ENCODE results near the gene FBXO47. TPM values are rescaled to one million over a fixed set of nuclear protein-coding genes. Genes with fewer than 3 reads are reported as not detected.

FBXO47 gene
- total RNA-seq, 3 donors from 2014 or later, result 0.08 TPM; not detected in 2

GRCh38 chr17:38910325-38910724, 56.9 kb downstream of the FBXO47 start:
- Mint-ChIP-seq H3K36me3 (ENCODE audit: insufficient read depth) (peaks cover 15% of the 10 kb centered on the region), H3K4me3 (no peak overlapping the region), H3K27me3 (ENCODE audit: low read depth) (no peaks in the 10 kb centered on the region), H3K9me3 (no peaks in the 10 kb centered on the region), H3K4me1 (ENCODE audit: low read depth) (peaks cover 19% of the 10 kb centered on the region)
- DNase-seq (no peak), ATAC-seq (no peak)

GRCh38 chr17:38908676-38909181, 58.5 kb downstream of the FBXO47 start:
- DNase-seq, result no peak

GRCh38 chr17:38907930-38908675, 59.1 kb downstream of the FBXO47 start:
- H3K4me3 Mint-ChIP-seq, result no peak overlapping the region

More at GRCh38 chr17:38908676-38909181, 58.5 kb downstream of the FBXO47 start:
- peaks cover 21% of the 10 kb centered on the region for H3K4me1 Mint-ChIP-seq (ENCODE audit: low read depth)
- H3K36me3 Mint-ChIP-seq (ENCODE audit: insufficient read depth), result peaks cover 16% of the 10 kb centered on the region
- peak in 1 of 2 donors; percentile 27 for ATAC-seq
- no peak overlapping the region for H3K4me3 Mint-ChIP-seq
- H3K27me3 Mint-ChIP-seq (ENCODE audit: low read depth), result no peaks in the 10 kb centered on the region
- no peaks in the 10 kb centered on the region for H3K9me3 Mint-ChIP-seq

GRCh38 chr17:38906460-38907228, 60.6 kb downstream of the FBXO47 start:
- no peak overlapping the region for H3K4me3 Mint-ChIP-seq
- ATAC-seq, result no peak
- no peaks in the 10 kb centered on the region for H3K27me3 Mint-ChIP-seq (ENCODE audit: low read depth)

More at GRCh38 chr17:38907930-38908675, 59.1 kb downstream of the FBXO47 start:
- DNase-seq, result no peak
- peaks cover 25% of the 10 kb centered on the region for H3K4me1 Mint-ChIP-seq (ENCODE audit: low read depth)
- H3K27me3 Mint-ChIP-seq (ENCODE audit: low read depth), result no peaks in the 10 kb centered on the region
- no peak for ATAC-seq
- H3K36me3 Mint-ChIP-seq (ENCODE audit: insufficient read depth), result peaks cover 20% of the 10 kb centered on the region
- no peaks in the 10 kb centered on the region for H3K9me3 Mint-ChIP-seq

GRCh38 chr17:38905375-38905774, 61.8 kb downstream of the FBXO47 start:
- H3K27me3 Mint-ChIP-seq (ENCODE audit: low read depth), result no peaks in the 10 kb centered on the region
- H3K36me3 Mint-ChIP-seq (ENCODE audit: insufficient read depth), result peaks cover 20% of the 10 kb centered on the region
- H3K4me1 Mint-ChIP-seq (ENCODE audit: low read depth), result peaks cover 40% of the 10 kb centered on the region
- ATAC-seq (no peak), DNase-seq (no peak)
- no peaks in the 10 kb centered on the region for H3K9me3 Mint-ChIP-seq
- no peak overlapping the region for H3K4me3 Mint-ChIP-seq

More at GRCh38 chr17:38906460-38907228, 60.6 kb downstream of the FBXO47 start:
- Mint-ChIP-seq H3K9me3 (no peaks in the 10 kb centered on the region), H3K36me3 (ENCODE audit: insufficient read depth) (peaks cover 22% of the 10 kb centered on the region), H3K4me1 (ENCODE audit: low read depth) (peaks cover 29% of the 10 kb centered on the region)
- DNase-seq, result no peak

- no peak for DNase-seq
- Mint-ChIP-seq H3K9me3 (no peaks in the 10 kb centered on the region), H3K4me1 (ENCODE audit: low read depth) (peaks cover 39% of the 10 kb centered on the region), H3K36me3 (ENCODE audit: insufficient read depth) (peaks cover 19% of the 10 kb centered on the region), H3K4me3 (no peak overlapping the region), H3K27me3 (ENCODE audit: low read depth) (no peaks in the 10 kb centered on the region)
- ATAC-seq, result no peak
Observed at GRCh38 chr17:38904892-38905291, 62.3 kb downstream of the FBXO47 start.

GRCh38 chr17:38903404-38903803, 63.8 kb downstream of the FBXO47 start:
- Mint-ChIP-seq H3K4me1 (ENCODE audit: low read depth) (peaks cover 53% of the 10 kb centered on the region), H3K9me3 (no peaks in the 10 kb centered on the region), H3K4me3 (no peak overlapping the region), H3K27me3 (ENCODE audit: low read depth) (no peaks in the 10 kb centered on the region), H3K36me3 (ENCODE audit: insufficient read depth) (peaks cover 18% of the 10 kb centered on the region)
- no peak for DNase-seq
- ATAC-seq, result no peak

GRCh38 chr17:38900978-38901656, 66.1 kb downstream of the FBXO47 start:
- no peak overlapping the region for H3K4me3 Mint-ChIP-seq
- DNase-seq (no peak), ATAC-seq (no peak)
- no peaks in the 10 kb centered on the region for H3K27me3 Mint-ChIP-seq (ENCODE audit: low read depth)
- peaks cover 64% of the 10 kb centered on the region for H3K4me1 Mint-ChIP-seq (ENCODE audit: low read depth)
- H3K36me3 Mint-ChIP-seq (ENCODE audit: insufficient read depth), result peaks cover 18% of the 10 kb centered on the region
- no peaks in the 10 kb centered on the region for H3K9me3 Mint-ChIP-seq

- Mint-ChIP-seq H3K4me1 (ENCODE audit: low read depth) (peaks cover 64% of the 10 kb centered on the region), H3K36me3 (ENCODE audit: insufficient read depth) (peaks cover 11% of the 10 kb centered on the region), H3K4me3 (peak overlapping the region; percentile 75), H3K9me3 (no peaks in the 10 kb centered on the region), H3K27me3 (ENCODE audit: low read depth) (no peaks in the 10 kb centered on the region)
- ATAC-seq (no peak), DNase-seq (no peak)
Observed at GRCh38 chr17:38899421-38899820, 67.8 kb downstream of the FBXO47 start.

- Mint-ChIP-seq H3K4me3 (peak overlapping the region; percentile 75), H3K4me1 (ENCODE audit: low read depth) (peaks cover 68% of the 10 kb centered on the region), H3K27me3 (ENCODE audit: low read depth) (no peaks in the 10 kb centered on the region), H3K36me3 (ENCODE audit: insufficient read depth) (peaks cover 10% of the 10 kb centered on the region), H3K9me3 (no peaks in the 10 kb centered on the region)
- peak; percentile 91 for ATAC-seq
- peak; percentile 86 for DNase-seq
Observed at GRCh38 chr17:38898812-38899348, 68.3 kb downstream of the FBXO47 start.

GRCh38 chr17:38898291-38898679, 68.9 kb downstream of the FBXO47 start:
- peaks cover 6% of the 10 kb centered on the region for H3K36me3 Mint-ChIP-seq (ENCODE audit: insufficient read depth)
- peaks cover 68% of the 10 kb centered on the region for H3K4me1 Mint-ChIP-seq (ENCODE audit: low read depth)
- peak overlapping the region; percentile 75 for H3K4me3 Mint-ChIP-seq
- DNase-seq (no peak), ATAC-seq (peak; percentile 15 to 36)
- H3K27me3 Mint-ChIP-seq (ENCODE audit: low read depth), result no peaks in the 10 kb centered on the region
- H3K9me3 Mint-ChIP-seq, result no peaks in the 10 kb centered on the region

- H3K4me1 Mint-ChIP-seq (ENCODE audit: low read depth), result peaks cover 67% of the 10 kb centered on the region
- peak in 1 of 2 donors; percentile 1 for ATAC-seq
- no peaks in the 10 kb centered on the region for H3K9me3 Mint-ChIP-seq
- peaks cover 3% of the 10 kb centered on the region for H3K36me3 Mint-ChIP-seq (ENCODE audit: insufficient read depth)
- H3K27me3 Mint-ChIP-seq (ENCODE audit: low read depth), result no peaks in the 10 kb centered on the region
- H3K4me3 Mint-ChIP-seq, result peak overlapping the region; percentile 75
- no peak for DNase-seq
Observed at GRCh38 chr17:38897671-38898290, 69.4 kb downstream of the FBXO47 start.

GRCh38 chr17:38897176-38897575, 70.0 kb downstream of the FBXO47 start:
- ATAC-seq (no peak), DNase-seq (no peak)
- no peak overlapping the region for H3K4me3 Mint-ChIP-seq
- no peaks in the 10 kb centered on the region for H3K27me3 Mint-ChIP-seq (ENCODE audit: low read depth)
- H3K9me3 Mint-ChIP-seq, result no peaks in the 10 kb centered on the region
- peaks cover 3% of the 10 kb centered on the region for H3K36me3 Mint-ChIP-seq (ENCODE audit: insufficient read depth)
- H3K4me1 Mint-ChIP-seq (ENCODE audit: low read depth), result peaks cover 72% of the 10 kb centered on the region

Measured in activated T-cell treated with anti-CD3 and anti-CD28 coated beads, Interleukin-2, amount 50 U/mL, for 4 hours (primary cell).